Fibroblast of skin of scalp (primary cell): ENCODE data around the gene AP2B1. TPM values are rescaled to one million over a fixed set of nuclear protein-coding genes. Genes with fewer than 3 reads are reported as not detected.
"Not testable (repeated sequence)": the region's sequence is repeated elsewhere in the genome, so short reads cannot be mapped to it uniquely, and the experiment has no call there.

Experiments used
- DNase-seq: peaks from one replicate; pipeline ENCODE4 v3.0.0-alpha.2; 2013
- polyA plus RNA-seq, 2 experiments: library from polyadenylated mRNA; unstranded; fragments of 120-200 nt; gene quantifications; one replicate each; pipeline ENCODE4 v1.2.1, GENCODE V29; 2013; ENCODE audit not compliant: insufficient read length in 2 of 2

AP2B1 gene
- polyA plus RNA-seq (2013, experiment 1 of 2; ENCODE audit: insufficient read length): 110 TPM
- 118 TPM for polyA plus RNA-seq (2013, experiment 2 of 2; ENCODE audit: insufficient read length)

GRCh38 chr17:35587074-35587961 is at the start of gene AP2B1:
AP2B1 (plus strand) TSS chr17:35587322; CDS start chr17:35594031, 6,709 bp downstream.
- peak; percentile 95 for DNase-seq

DNA sequence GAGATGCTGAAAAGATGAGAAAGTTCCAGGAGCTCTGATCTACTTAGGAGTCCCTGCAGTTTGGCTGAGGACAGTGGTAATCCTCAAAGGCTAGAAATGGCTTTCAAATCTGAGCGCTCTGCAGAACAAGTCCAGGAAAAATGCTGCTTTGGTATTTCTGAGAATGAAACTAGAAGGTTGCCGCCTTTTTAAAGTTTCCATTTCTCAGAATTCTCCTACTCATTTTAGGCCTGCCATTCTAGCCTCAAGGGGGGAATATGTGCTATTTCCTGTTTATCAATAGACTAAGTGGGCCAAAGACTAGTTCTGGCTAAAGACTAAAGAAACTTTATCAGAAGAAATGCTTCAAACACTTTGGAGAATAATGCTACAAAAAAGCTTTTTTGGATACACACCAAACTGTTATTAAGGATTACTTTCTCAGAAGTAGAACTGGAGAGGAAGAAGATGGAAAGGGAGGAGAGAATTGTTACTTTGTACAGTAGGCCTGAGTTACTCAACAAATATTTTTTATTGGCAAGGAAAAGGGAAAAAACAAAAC is 49.5 kb upstream of the AP2B1 start, which contains the start of gene SLFN12L:
Gene SLFN12L, minus strand, starts transcription at position 78 of the 541 bp plus-strand sequence. CDS start 15,314 bp downstream, outside the sequence.
- DNase-seq: no peak

DNA sequence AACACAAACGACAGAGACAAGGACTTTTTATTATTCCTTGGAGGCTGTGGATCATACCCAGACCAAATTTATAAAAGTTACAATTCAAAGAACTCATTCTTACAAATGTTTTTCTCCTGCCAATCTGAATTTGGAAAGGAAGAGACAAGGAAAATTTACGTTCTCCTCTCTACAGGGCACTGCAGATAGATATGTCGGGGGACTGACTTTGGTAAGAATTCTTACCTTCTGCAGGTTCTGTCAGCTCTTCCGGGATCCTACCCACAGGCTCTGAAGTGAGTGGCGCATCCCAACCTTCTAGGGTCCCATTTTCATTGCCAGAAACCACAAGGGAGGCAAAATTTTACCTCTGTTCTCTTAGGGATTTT is 47.5 kb upstream of the AP2B1 start:
- no peak for DNase-seq

DNA sequence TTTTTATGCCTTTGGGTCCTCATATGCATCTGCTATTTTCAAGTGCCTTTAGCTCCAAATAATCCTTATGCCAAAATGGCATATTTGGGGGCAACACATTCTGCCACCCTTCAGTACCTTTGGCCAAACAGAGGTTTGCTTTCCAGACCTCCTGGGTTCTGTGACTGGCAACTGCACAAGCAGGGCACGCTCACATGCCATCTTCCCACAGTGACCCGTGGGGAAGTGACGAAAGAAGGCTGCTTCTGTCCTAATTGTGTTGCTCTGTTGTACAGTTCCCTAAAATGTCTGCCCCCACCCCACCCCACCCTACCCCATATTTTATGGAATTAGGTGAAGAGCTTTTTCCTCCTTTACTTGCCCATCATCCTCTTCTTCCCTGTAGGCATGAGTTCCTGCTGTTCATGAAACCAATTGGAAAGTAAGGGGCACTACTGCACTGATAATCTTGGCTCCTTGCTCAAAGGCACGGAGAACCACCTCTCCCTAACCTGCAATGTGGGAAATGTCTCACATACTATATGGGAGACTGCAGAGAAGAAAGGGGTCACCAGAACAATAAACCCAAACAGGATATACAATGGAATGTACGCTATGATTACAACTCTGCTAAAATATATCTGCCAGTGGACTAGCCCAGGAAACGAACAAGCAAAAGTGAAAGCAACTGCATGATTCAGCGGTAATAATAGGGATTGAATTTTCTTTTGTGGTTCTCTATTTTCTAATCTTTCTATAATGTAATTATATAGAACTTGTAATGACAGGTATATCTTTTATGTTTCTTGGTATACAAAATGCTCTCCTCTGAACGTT is 46.3 kb upstream of the AP2B1 start:
- peak; percentile 23 for DNase-seq

- DNase-seq: no peak
These were observed 45.7 kb upstream of the AP2B1 start for GRCh38 chr17:35541434-35541833.

DNA sequence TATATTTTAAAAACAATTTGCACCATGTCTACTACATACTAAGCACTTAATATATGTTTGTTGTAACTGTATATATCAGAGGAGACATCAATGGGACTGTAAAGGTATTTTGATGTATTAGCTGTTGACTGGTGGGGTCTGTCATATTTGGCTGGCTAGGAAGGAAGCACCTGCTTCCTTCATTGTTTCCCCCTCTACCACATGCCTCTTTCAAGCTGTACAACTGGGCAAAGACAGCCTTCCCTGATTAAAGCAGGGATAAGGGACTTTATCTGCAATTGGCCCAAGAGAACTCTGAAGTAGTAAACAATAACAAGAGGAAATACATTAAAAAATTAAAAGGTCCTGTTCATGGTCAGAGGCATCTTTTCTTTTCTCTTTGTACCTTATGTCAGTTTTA is 44.1 kb upstream of the AP2B1 start:
- no peak for DNase-seq

DNA sequence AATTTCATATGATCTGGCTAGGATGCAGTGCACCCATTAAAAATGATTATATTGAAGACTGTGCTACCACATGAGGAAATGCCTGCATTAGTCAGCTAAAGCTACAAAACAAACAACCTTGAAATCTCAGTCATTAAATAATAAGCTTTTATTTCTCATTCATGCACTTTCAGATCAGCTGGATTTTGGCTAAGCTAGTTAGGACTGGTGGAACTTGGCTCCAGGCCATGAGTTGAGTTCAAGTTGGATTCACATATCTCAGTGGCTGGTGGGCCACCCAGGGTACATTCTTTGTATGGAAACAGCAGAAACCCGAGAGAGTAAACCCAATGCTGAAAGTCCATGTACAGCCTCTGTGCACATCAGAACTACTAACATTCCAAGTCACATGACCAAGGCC is 43.3 kb upstream of the AP2B1 start:
- peak; percentile 19 for DNase-seq

DNA sequence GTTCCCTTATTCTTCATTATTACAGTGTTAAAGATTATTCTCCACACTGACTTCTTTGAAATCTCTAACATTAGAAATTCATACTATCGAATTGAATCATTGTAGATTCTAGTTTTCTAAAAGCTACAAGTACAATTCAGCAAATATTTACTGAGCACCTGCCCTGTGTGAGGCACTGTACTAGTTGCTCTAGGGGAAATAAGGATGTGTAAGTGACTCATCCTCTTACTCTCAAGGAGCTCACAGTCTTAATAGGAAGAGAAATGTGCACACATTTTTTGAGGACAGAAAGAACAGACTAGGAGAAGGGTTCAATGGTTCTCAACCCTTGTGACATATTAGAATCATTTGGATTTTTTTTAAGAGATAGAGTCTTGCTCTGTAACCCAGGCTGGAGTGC is 42.0 kb upstream of the AP2B1 start:
- DNase-seq: no peak

DNA sequence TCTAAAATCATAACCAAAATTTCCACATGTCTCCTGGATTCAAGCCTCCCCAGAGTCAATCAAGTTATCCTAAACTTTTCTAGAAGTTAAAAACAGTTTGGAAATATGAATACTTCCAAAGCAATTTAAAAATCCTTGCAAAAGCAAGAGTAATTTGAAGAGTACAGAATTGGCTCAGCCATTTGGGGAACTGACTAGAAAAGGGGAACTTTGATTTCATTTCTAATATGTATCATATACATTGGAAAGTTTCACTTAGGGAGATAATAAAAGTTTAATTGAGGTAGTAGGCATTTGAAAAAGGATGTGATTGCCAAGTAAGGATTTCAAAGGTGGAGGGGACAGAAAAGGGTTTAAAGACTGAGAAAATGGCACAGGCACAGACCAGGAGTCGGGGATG is 40.6 kb upstream of the AP2B1 start:
- DNase-seq: no peak

DNA sequence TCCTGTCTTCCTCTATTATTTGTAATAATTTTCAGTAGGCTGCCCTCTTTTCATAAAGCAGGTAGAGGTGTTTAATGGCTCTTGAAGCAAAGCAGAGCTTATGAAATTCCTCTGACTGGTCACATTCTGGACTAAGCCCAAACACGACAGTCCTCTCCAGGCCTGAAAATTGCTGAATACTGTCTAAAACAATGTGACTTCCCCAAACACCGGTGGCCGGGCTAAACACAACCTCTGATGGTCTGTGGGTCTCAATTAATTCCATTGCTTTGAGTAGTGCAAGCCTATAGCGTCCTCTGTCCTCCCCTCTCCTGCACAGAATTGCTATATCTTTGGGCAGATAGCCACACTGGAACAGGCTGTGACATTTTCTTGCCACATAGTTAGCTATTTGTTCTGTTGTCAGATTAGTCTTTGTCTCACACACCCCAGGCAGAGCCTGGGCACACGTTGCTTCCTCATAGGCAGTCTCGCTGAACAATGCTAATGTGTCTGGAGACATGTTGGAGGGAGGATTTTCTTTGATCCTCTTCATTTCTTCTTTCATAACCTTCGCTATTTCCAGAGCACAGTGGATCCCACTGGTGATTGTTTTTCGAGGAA is 38.8 kb upstream of the AP2B1 start:
- DNase-seq: no peak

DNA sequence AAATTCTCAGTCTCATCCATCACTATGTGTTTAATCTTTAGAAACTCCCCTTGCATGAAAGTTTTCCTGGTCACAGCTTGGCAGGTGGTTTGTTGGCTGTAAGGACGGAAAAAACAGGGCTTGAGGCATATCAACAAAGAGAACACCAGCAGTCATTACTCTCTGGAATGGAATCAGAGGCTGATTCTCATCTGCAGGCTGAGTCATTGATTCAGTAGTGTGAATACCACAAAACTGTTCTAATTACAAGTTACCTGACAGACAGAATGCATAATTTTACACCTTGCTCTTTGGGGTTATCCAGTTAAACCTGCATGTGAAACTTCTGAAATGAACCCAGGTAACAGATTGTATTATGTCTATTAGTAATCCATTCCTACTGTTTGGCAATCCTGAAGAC is 38.1 kb upstream of the AP2B1 start:
- no peak for DNase-seq

GRCh38 chr17:35553310-35553709 is 33.8 kb upstream of the AP2B1 start:
- no peak for DNase-seq

- no peak for DNase-seq
These were observed 32.5 kb upstream of the AP2B1 start for GRCh38 chr17:35554668-35555067.

- no peak for DNase-seq
These were observed 31.4 kb upstream of the AP2B1 start for GRCh38 chr17:35555691-35556090.

GRCh38 chr17:35557353-35557752 is 29.8 kb upstream of the AP2B1 start:
- DNase-seq: no peak

DNA sequence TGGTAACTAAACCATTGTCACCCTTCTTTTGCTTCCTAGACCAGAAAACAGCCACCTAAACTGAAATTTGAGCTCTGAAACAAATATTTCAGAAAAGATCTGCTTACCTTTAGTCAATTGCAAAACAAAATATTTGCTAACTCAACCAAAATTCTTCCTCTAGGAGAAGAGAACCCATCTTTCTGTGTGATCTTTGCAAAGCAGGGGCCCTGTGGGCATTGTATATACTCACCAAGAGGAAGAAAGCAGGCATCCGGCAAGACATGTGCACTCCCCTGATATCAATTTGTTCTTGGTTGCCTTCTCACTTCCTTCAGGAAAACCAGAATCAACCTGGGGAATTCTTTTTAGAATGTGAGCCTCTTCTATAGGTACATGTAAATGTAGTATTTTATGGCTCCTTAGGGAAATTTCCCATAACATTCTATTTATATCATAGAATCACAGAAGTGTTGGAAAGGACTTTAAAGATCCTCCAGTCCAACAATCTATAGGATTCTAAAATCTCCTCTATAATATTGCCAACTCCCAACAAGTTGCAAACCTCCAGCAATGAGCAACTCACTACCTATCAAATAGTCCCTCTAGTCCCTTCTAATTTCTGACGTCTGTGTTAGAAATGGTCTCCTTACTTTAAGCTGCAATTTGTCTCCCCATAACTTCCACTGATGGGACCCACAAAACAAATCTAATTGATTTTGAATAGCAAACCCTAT is 27.5 kb upstream of the AP2B1 start:
- no peak for DNase-seq

GRCh38 chr17:35560703-35561102 is 26.4 kb upstream of the AP2B1 start, which contains the start of gene SLFN14:
SLFN14 (minus strand) TSS chr17:35560819; CDS start chr17:35558062, 2,757 bp downstream.
- DNase-seq: no peak

- DNase-seq: not testable (repeated sequence)
These were observed 23.9 kb upstream of the AP2B1 start for GRCh38 chr17:35563181-35563580.

GRCh38 chr17:35566968-35567367 is 20.2 kb upstream of the AP2B1 start:
- no peak for DNase-seq

GRCh38 chr17:35568561-35568960 is 18.6 kb upstream of the AP2B1 start:
- DNase-seq: peak; percentile 31

- DNase-seq: no peak
These were observed 17.7 kb upstream of the AP2B1 start for GRCh38 chr17:35569405-35569804.

GRCh38 chr17:35575759-35576158 is 11.4 kb upstream of the AP2B1 start:
- DNase-seq: no peak
